ENCODE measurements around the gene ATF3. TPM values are rescaled to one million over a fixed set of nuclear protein-coding genes. Genes with fewer than 3 reads are reported as not detected.

Gene ATF3
- polyA plus RNA-seq, 1 donor from 2014 or later, result 0.73 TPM

DNA sequence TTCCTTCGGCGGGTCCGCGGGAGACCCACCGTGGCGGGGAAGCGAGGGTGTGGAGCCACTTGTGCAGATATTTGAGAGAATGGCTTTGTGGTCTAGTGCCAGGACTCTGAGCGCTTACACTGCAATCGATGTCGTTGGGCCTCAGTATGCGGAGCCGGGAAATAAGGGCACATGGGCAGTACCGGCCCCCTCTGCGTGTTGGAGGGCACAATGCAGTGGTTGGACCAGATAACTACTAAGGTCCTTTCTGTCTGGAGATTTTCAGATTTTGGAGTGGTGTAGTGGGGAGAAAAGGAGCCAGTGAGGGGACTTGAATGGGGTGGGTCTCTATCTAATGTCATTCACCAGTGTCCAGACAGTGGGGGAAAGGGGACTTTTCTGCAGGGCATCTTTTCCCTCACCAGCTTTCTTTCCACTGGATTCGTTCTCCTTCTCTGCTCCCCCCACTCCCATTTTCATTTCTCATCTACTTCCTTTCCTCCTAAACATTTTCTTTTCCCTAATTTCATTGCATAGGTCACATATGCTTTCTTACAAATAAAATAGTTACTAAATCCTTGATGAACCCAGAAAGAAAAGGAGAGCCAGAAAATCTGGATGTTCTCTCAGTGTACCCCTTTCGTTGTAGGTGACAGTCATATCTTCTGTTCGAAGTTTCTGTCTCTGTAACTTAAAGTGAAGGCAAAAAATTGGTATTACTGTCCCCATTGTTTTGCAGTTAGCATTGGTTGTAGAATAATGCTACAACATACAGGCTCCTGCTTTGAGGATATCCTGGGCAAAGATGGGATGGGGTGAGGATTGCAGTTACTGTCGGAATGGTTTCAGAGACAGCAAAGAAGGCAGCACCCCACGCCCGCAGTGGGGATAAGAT is 1.4 kb downstream of the ATF3 start:
- H3K27me3 Mint-ChIP-seq, result peaks cover 36% of the 10 kb centered on the region
- H3K4me1 Mint-ChIP-seq, result peaks cover 17 to 20% (median 18%) of the 10 kb centered on the region in 3 donors
- no peaks in the 10 kb centered on the region for H3K36me3 Mint-ChIP-seq
- H3K4me3 Mint-ChIP-seq, result peak overlapping the region; percentile 80 to 99 (median 96)
- no peaks in the 10 kb centered on the region for H3K9me3 Mint-ChIP-seq
- H3K27ac Mint-ChIP-seq, result no peak overlapping the region

DNA sequence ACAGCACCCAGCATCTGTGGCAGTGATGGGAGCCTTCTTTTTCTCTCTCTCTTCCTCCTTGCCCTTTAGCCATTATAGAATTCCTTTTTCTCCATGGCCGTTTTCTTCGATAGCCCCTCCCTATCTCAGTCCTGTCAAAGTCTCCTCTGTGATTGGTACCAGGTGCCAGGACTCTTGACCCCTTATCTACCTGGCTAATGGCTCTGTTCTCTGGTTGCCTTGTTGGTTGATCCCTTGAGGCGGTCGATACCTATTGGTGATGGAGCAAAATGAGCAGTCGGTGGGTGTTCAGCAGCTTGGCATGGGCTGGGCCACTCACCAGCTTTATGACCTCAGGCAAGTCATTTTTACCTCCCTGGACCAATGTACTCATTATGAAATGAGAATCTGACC is 2.0 kb downstream of the ATF3 start:
- H3K36me3 Mint-ChIP-seq, result no peaks in the 10 kb centered on the region
- H3K9me3 Mint-ChIP-seq, result no peaks in the 10 kb centered on the region
- peak overlapping the region; percentile 67 to 99 (median 87) for H3K4me3 Mint-ChIP-seq
- peaks cover 29% of the 10 kb centered on the region for H3K27me3 Mint-ChIP-seq
- H3K4me1 Mint-ChIP-seq, result peaks cover 17 to 20% (median 18%) of the 10 kb centered on the region in 3 donors
- no peak overlapping the region for H3K27ac Mint-ChIP-seq

- Mint-ChIP-seq H3K36me3 (no peaks in the 10 kb centered on the region), H3K27me3 (peaks cover 22% of the 10 kb centered on the region), H3K9me3 (no peaks in the 10 kb centered on the region), H3K4me1 (peaks cover 15 to 18% (median 18%) of the 10 kb centered on the region in 3 donors), H3K4me3 (peak overlapping the region in 2 of 4 donors; percentile 1 to 80), H3K27ac (no peak overlapping the region)
These were observed 2.7 kb downstream of the ATF3 start for GRCh38 chr1:212611000-212611948.

GRCh38 chr1:212612041-212612961 is 3.7 kb downstream of the ATF3 start:
- peak overlapping the region in 1 of 4 donors; percentile 49 for H3K4me3 Mint-ChIP-seq
- peaks cover 12% of the 10 kb centered on the region for H3K27me3 Mint-ChIP-seq
- H3K4me1 Mint-ChIP-seq, result peaks cover 8 to 14% (median 12%) of the 10 kb centered on the region in 3 donors
- H3K36me3 Mint-ChIP-seq, result no peaks in the 10 kb centered on the region
- H3K9me3 Mint-ChIP-seq, result no peaks in the 10 kb centered on the region
- no peak overlapping the region for H3K27ac Mint-ChIP-seq

DNA sequence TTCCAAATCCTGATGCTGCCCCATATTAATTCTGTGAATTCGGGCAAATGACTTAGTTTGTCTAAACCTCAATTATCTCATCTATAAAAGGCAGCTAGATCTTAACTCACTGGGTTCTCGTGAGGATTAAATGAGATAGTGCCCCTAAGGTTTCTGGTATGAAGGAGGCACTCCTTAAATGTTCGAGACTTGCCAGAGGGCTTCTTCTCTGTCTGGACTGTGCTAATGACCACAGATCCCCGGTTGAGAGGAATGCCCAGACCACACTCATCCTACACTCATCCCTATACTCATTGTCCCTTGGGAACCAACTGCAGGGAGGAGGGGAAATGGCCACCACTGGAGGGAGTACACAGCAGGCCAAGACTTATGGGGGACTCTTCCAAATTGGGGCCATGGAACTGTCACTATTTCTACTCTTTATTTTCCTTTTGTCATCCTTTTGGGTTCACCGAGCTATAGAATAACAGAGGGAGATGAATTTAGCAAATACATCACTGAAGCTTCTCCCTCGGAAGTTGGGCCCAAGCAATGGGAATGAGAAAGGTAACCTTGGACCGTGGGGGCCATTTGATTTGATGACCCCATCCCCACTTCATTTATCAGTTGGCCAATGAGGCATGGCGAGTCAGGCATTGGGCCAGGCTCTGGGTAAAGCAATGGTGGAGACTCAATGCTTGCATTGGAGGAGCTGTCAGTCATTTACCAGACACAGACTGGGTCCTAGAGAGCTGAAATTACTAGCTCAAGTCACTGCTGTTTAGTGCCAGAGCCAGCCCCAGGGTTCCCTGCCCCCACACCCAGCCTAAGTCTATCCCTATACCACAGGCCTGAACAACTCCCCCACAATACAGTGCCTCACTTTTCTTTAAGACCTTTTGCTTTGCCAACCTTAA is 5.1 kb downstream of the ATF3 start:
- Mint-ChIP-seq H3K27ac (no peak overlapping the region), H3K27me3 (peaks cover 7% of the 10 kb centered on the region), H3K4me1 (peaks cover 7 to 10% (median 8%) of the 10 kb centered on the region in 3 donors), H3K4me3 (peak overlapping the region in 3 of 4 donors; percentile 6 to 49 (median 29)), H3K9me3 (no peaks in the 10 kb centered on the region), H3K36me3 (no peaks in the 10 kb centered on the region)

GRCh38 chr1:212614453-212615200 is 6.1 kb downstream of the ATF3 start:
- Mint-ChIP-seq H3K27ac (no peak overlapping the region), H3K4me3 (peak overlapping the region in 2 of 4 donors; percentile 26 to 76)

DNA sequence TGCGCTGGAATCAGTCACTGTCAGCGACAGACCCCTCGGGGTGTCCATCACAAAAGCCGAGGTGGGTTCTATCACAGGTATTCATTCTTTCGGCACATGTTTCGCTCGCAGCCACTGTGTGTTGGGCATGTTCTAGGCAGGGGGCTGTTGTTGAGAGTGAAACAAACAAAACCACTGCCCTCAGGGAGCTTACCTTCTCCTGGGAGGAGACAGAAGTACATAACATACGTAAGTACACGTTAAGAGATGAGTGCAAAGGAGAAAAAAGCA is 6.6 kb downstream of the ATF3 start:
- H3K4me1 Mint-ChIP-seq, result peaks cover 3 to 5% (median 5%) of the 10 kb centered on the region in 3 donors
- no peaks in the 10 kb centered on the region for H3K36me3 Mint-ChIP-seq
- H3K27ac Mint-ChIP-seq, result no peak overlapping the region
- H3K4me3 Mint-ChIP-seq, result no peak overlapping the region
- no peaks in the 10 kb centered on the region for H3K9me3 Mint-ChIP-seq
- peaks cover 1% of the 10 kb centered on the region for H3K27me3 Mint-ChIP-seq

More at GRCh38 chr1:212614453-212615200, 6.1 kb downstream of the ATF3 start:
- no peaks in the 10 kb centered on the region for H3K9me3 Mint-ChIP-seq
- no peaks in the 10 kb centered on the region for H3K36me3 Mint-ChIP-seq
- H3K27me3 Mint-ChIP-seq, result peaks cover 6% of the 10 kb centered on the region
- peaks cover 5 to 10% (median 7%) of the 10 kb centered on the region in 3 donors for H3K4me1 Mint-ChIP-seq

DNA sequence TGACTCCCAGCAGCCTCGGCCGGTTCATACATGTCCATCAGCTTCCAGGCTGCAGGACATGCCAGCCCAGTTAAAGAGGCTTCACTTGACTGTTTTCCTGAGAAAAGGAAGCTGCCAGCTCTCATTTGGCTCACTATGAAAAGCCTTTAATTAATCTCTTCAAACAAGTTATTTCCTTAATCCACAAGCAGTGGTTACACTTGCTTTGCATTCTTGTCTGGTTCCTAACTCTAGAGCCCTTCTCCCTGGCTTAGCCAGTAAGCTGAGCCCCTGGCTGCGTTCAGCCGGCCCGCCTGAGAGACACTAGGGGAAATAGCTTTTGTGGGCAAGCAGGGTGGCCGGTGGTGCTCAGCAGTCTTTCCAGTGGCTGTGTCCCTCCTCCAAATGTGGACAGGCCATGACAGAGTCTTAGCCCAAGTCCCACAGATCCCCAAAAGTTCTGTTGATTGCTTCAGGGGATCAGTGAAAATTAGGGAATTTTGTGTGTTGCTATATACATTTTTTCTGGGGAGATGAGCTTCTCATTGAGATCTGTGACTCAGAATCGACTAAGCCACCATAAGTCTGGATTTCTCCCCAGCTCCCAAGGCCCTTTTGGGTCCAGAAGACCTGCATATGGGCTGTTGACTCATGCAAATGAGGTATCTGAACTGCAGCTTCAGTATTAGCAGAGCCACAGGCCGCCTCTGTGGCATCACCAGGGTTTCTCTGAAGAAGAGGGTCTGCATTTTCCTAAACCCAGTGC is 10.1 kb downstream of the ATF3 start:
- Mint-ChIP-seq H3K27me3 (peaks cover 1% of the 10 kb centered on the region), H3K4me3 (no peak overlapping the region), H3K36me3 (no peaks in the 10 kb centered on the region), H3K27ac (no peak overlapping the region), H3K9me3 (no peaks in the 10 kb centered on the region), H3K4me1 (peaks cover 3 to 5% (median 5%) of the 10 kb centered on the region in 3 donors)

GRCh38 chr1:212620293-212620692 is 11.7 kb downstream of the ATF3 start:
- no peak overlapping the region for H3K4me3 Mint-ChIP-seq
- no peaks in the 10 kb centered on the region for H3K4me1 Mint-ChIP-seq
- no peak overlapping the region for H3K27ac Mint-ChIP-seq
- H3K36me3 Mint-ChIP-seq, result no peaks in the 10 kb centered on the region
- H3K9me3 Mint-ChIP-seq, result peaks cover 0 to 2% (median 0%) of the 10 kb centered on the region in 3 donors
- H3K27me3 Mint-ChIP-seq, result no peaks in the 10 kb centered on the region

DNA sequence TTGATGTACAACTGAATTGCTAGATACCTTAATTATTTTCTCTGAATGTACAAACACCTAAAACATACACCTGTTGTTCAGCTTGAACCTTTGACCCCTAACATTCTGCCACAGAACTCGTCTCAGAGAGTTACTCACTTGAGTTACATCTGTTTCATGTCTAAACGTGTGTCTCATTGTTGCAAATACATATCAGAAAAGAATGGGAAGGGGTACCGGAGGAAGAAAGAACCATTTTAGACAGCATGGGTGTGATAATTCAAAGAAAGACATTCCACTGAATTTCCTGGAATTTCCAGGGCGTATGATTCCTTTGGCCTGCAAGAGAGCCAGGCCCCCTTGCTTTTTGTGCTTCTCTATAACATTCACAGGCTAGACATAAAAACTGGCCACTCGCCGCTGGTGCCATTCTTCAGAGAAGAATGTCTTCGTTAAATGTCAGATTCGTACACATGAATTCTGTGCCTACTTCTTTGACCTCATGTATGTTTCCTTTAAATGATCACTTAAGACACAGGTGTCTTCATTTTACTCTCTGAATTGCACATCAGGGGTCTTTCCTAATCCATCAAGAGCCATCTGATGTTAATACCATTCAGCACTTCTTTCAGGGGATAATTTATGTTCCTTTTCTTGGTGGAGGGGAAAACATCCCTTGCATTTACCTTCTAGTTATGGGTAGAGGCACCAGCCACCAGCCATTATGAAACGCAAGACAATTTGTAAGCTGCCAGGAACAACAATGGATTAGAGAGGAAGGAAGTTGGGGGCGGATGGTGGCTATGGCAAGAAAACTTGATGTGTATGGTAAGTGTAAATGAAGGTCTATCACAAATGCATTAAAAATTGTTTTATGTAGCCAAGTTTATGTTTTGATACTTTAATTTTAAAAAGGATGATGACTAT is 12.7 kb downstream of the ATF3 start:
- peaks cover 0 to 2% (median 0%) of the 10 kb centered on the region in 3 donors for H3K9me3 Mint-ChIP-seq
- no peak overlapping the region for H3K4me3 Mint-ChIP-seq
- no peaks in the 10 kb centered on the region for H3K4me1 Mint-ChIP-seq
- H3K27me3 Mint-ChIP-seq, result no peaks in the 10 kb centered on the region
- no peaks in the 10 kb centered on the region for H3K36me3 Mint-ChIP-seq
- H3K27ac Mint-ChIP-seq, result peak overlapping the region in 1 of 3 donors; percentile 53

DNA sequence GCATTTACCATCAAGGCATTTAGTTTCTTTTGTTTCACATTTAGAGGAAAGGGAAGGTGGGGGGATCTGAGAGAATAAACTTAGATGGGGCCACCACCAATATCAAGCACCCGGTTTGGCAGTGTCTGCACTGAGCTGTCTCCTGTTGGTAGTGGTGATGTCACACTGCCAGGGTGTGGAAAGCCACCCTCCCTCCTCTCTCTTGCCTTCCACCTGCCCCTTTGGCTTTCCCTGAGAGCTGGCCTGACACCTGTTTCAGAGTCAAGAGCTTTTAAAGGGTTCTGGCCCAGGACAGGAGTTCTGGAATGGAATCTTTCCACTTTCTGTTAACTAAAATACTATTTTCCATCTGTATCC is 13.4 kb downstream of the ATF3 start:
- Mint-ChIP-seq H3K36me3 (no peaks in the 10 kb centered on the region), H3K9me3 (peaks cover 0 to 2% (median 0%) of the 10 kb centered on the region in 3 donors), H3K27ac (peak overlapping the region in 1 of 3 donors; percentile 53), H3K4me1 (no peaks in the 10 kb centered on the region), H3K4me3 (no peak overlapping the region), H3K27me3 (no peaks in the 10 kb centered on the region)

GRCh38 chr1:212622467-212622866 is 13.9 kb downstream of the ATF3 start:
- no peaks in the 10 kb centered on the region for H3K36me3 Mint-ChIP-seq
- no peaks in the 10 kb centered on the region for H3K27me3 Mint-ChIP-seq
- peak overlapping the region in 1 of 3 donors; percentile 53 for H3K27ac Mint-ChIP-seq
- H3K4me3 Mint-ChIP-seq, result no peak overlapping the region
- no peaks in the 10 kb centered on the region for H3K4me1 Mint-ChIP-seq
- H3K9me3 Mint-ChIP-seq, result peaks cover 0 to 2% (median 0%) of the 10 kb centered on the region in 3 donors

Measured in IgD-negative memory B cell (primary cell).